ES-I3 (cell line): ENCODE measurements around the gene HTT.
"Not testable (repeated sequence)": the region's sequence is repeated elsewhere in the genome, so short reads cannot be mapped to it uniquely, and the experiment has no call there.

ENCODE experiments used
- H3K36me3 ChIP-seq: 2 replicates; pipeline ENCODE4 v1.6.1; 2013; ENCODE audit warnings: mild to moderate bottlenecking, low read length, control low read depth, moderate library complexity; ENCODE audit not compliant: insufficient read depth
- H3K4me1 ChIP-seq: 2 replicates; pipeline ENCODE4 v1.6.1; 2013; ENCODE audit warnings: mild to moderate bottlenecking, control low read depth, low read length; ENCODE audit not compliant: insufficient read depth
- H3K9ac ChIP-seq: 2 replicates; pipeline ENCODE4 v1.6.1; 2013; ENCODE audit warnings: low read depth, mild to moderate bottlenecking, low read length, moderate library complexity
- H3K9me3 ChIP-seq: 2 replicates; pipeline ENCODE4 v1.6.1; 2013; ENCODE audit warnings: mild to moderate bottlenecking, low read length, moderate library complexity; ENCODE audit not compliant: control insufficient read depth, insufficient read depth

HTT gene

GRCh38 chr4:3134201-3134600 lies 59.7 kb downstream of the HTT start:
- Histone ChIP-seq H3K36me3 (peaks cover 31% of the 10 kb centered on the region), H3K9me3 (no peaks in the 10 kb centered on the region), H3K4me1 (no peaks in the 10 kb centered on the region), H3K9ac (no peak overlapping the region)

DNA sequence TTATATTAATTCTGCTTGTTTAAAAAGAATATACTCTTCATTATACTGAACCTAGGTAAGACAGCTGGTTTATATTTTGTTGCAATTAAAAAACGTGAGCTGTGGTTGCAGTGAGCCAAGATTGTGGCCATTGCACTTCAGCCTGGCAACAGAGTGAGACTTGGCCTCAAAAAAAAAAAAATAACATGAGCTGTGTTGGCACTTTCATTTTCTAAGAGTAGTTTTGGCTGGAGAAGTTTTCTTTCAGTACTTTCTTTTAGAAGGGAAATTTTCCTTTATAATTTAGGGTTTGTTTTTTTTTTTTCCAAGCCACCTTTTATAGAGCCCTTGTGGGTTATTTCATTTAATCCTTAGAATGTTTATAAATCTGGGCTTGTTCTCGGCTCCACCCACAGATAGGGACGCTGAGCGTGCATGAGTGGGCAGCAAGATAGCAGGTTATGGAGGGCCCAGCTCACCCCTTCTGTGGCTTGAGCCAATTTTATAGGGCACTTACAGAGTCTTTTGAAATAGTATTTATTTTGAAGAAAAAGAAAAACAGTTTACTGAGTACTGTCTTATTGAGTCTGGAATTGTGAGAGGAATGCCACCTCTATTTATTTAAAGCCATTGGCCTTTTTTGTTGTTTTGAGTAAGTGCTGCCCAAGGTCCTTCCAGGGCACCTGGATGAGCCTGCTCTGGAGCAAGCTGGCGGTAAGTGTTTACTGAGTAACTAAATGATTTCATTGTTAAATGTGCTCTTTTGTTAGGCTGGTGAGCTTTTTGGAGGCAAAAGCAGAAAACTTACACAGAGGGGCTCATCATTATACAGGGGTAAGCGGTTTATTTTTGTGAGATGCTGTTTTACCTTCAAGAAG lies 60.9 kb downstream of the HTT start:
- Histone ChIP-seq H3K9me3 (no peaks in the 10 kb centered on the region), H3K9ac (no peak overlapping the region), H3K4me1 (no peaks in the 10 kb centered on the region), H3K36me3 (peaks cover 30% of the 10 kb centered on the region)

GRCh38 chr4:3136454-3136853 lies 62.0 kb downstream of the HTT start:
- Histone ChIP-seq H3K36me3 (peaks cover 33% of the 10 kb centered on the region), H3K9ac (no peak overlapping the region), H3K9me3 (no peaks in the 10 kb centered on the region), H3K4me1 (no peaks in the 10 kb centered on the region)

DNA sequence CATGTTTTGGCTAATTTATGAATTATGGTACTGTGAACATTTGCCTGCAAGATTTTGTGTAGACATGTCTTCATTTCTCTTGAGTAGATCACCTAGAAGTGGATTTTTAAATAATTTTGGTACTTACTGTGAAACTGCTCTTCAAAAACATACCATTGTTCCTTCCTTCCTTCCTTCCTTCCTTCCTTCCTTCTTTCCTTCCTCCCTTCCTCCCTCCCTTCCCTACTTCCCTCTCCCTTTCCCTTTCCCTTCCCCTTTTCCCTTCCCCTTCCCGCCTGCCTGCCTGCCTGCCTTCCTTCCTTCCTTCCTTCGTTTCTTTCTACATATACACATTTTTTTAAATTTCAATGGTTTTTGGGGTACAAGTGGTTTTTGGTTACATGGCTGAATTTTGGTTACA lies 63.4 kb downstream of the HTT start:
- no peaks in the 10 kb centered on the region for H3K9me3 ChIP-seq
- no peaks in the 10 kb centered on the region for H3K4me1 ChIP-seq
- peaks cover 27% of the 10 kb centered on the region for H3K36me3 ChIP-seq
- H3K9ac ChIP-seq: no peak overlapping the region

GRCh38 chr4:3145234-3145924 lies 70.9 kb downstream of the HTT start:
- Histone ChIP-seq H3K9ac (no peak overlapping the region), H3K36me3 (peaks cover 29% of the 10 kb centered on the region), H3K9me3 (no peaks in the 10 kb centered on the region), H3K4me1 (no peaks in the 10 kb centered on the region)

DNA sequence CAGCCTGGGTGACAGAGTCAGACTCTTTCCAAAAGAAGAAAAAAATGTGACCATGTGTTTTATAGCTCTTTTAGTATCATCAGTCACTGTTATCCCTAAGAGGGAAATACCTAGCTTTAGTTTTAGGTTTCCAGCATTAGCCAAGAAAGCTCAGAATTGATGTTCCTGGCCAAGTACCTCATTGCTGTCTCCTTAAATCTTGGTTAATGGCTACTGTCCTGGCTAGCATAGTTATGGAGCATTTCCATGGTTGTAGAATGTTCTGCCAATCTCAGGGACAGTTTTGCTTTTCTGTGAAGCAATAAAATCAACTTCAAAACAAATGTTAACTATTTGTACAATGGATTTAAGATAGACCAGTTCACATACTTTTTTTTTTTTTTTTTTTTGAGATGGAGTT lies 74.4 kb downstream of the HTT start:
- Histone ChIP-seq H3K4me1 (no peaks in the 10 kb centered on the region), H3K36me3 (peaks cover 26% of the 10 kb centered on the region), H3K9me3 (no peaks in the 10 kb centered on the region), H3K9ac (no peak overlapping the region)

GRCh38 chr4:3151238-3151637 lies 76.8 kb downstream of the HTT start:
- H3K9me3 ChIP-seq, H3K9ac ChIP-seq, H3K4me1 ChIP-seq: not testable (repeated sequence)
- H3K36me3 ChIP-seq: peaks cover 17% of the 10 kb centered on the region

DNA sequence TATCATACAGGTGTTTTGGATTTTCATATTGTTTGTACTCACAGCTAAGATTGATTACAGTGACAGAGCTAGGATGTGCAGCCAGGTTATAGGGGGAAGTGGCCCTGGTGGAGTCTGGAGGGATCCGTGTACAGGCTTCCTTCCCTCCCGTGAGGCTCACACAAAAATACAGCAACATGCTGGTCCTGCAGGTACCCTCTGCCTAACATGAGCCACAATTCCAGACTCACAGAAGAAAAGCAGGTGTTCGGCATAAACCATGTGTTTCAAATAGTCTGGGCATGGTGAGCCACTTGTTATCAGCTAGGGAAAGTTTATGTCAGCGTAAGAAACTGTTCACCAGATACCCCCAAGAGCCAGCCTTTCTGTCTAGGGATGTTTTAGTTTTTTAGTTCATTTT lies 82.9 kb downstream of the HTT start:
- Histone ChIP-seq H3K9me3 (0 out of 2 replicates have a peak, but pooled peaks cover under 1% of the 10 kb centered on the region), H3K36me3 (peaks cover 25% of the 10 kb centered on the region), H3K9ac (no peak overlapping the region), H3K4me1 (no peaks in the 10 kb centered on the region)

GRCh38 chr4:3158841-3159240 lies 84.4 kb downstream of the HTT start:
- Histone ChIP-seq H3K4me1 (no peaks in the 10 kb centered on the region), H3K9ac (no peak overlapping the region), H3K9me3 (peaks cover 4% of the 10 kb centered on the region; the same call in 1 of the 2 replicates), H3K36me3 (peaks cover 25% of the 10 kb centered on the region)

GRCh38 chr4:3160438-3160837 lies 86.0 kb downstream of the HTT start:
- Histone ChIP-seq H3K36me3 (peaks cover 25% of the 10 kb centered on the region), H3K9me3 (peaks cover 4% of the 10 kb centered on the region; the same call in 1 of the 2 replicates), H3K4me1 (no peaks in the 10 kb centered on the region), H3K9ac (no peak overlapping the region)

DNA sequence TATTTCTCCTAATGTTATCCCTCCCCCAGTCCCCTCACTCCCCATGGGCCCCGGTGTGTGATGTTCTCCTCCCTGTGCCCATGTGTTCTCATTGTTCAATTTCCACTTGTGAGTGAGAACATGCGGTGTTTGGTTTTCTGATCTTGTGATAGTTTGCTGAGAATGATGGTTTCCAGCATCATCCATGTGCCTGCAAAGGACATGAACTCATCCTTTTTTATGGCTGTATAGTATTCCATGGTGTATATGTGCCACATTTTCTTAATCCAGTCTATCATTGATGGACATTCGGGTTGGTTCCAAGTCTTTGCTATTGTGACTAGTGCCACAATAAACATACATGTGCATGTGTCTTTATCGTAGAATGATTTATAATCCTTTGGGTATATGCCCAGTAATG lies 86.6 kb downstream of the HTT start:
- H3K4me1 ChIP-seq, H3K9ac ChIP-seq, H3K9me3 ChIP-seq: not testable (repeated sequence)
- peaks cover 25% of the 10 kb centered on the region for H3K36me3 ChIP-seq

DNA sequence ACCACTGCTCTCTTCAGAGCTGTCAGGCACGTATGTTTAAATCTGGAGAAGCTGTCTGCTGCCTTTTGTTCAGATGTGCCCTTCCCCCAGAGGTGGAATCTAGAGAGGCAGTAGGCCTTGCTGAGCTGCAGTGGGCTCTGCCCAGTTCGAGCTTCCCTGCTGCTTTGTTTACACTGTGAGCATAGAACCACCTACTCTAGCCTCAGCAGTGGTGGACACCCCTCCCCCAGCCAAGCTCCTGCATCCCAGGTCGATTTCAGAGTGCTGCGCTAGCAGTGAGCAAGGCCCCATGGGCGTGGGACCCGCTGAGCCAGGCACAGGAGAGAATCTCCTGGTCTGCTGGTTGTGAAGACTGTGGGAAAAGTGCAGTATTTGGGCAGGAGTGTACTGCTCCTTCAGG lies 92.0 kb downstream of the HTT start:
- not testable (repeated sequence) for H3K36me3 ChIP-seq, H3K9ac ChIP-seq

GRCh38 chr4:3168029-3168428 lies 93.5 kb downstream of the HTT start:
- Histone ChIP-seq H3K4me1 (peaks cover 15% of the 10 kb centered on the region), H3K9me3 (no peaks in the 10 kb centered on the region), H3K9ac (no peak overlapping the region), H3K36me3 (0 out of 2 replicates have a peak, but pooled peaks cover under 1% of the 10 kb centered on the region)

More for the DNA sequence above, 92.0 kb downstream of the HTT start:
- H3K9me3 ChIP-seq: not testable (repeated sequence)
- H3K4me1 ChIP-seq: peaks cover 15% of the 10 kb centered on the region

DNA sequence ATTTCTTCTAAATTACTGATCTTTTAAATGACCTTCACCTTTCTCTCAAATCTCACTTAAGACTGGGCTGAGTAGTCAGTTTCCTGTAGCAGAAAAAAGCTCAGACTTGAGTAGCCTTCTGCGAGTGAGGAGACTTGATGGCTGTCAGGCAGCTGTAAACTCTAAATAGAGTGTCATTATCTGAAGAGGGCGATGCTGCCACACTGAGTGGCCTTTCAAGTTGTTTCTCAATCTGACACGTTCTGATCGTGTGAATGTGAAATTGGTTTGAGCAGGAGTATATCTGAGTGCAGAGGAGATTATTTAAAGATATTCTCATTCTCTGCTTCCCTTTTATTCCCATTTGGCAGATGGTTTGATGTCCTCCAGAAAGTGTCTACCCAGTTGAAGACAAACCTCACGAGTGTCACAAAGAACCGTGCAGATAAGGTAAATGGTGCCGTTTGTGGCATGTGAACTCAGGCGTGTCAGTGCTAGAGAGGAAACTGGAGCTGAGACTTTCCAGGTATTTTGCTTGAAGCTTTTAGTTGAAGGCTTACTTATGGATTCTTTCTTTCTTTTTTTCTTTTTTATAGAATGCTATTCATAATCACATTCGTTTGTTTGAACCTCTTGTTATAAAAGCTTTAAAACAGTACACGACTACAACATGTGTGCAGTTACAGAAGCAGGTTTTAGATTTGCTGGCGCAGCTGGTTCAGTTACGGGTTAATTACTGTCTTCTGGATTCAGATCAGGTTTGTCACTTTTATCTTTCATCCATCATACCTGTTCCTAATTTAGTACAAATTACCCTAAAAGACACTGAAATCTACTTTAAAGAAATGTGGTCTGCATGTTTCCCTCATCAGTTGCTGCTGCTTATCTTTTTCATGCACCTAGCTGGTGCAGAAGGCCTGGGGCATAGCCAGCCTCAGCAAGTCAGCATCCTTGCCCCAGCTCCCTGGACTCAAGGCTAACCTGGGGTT lies 100.2 kb downstream of the HTT start:
- Histone ChIP-seq H3K4me1 (no peaks in the 10 kb centered on the region), H3K9me3 (no peaks in the 10 kb centered on the region), H3K36me3 (peaks cover 15% of the 10 kb centered on the region), H3K9ac (no peak overlapping the region)
